VCaP (cell line): ENCODE measurements around the gene MRGPRE.

Experiments
- H3K27ac ChIP-seq: fragments of 450-650 bp; 2 replicates; pipeline ENCODE4 v1.5.1; 2017
- CTCF ChIP-seq: fragments of 450-650 bp; conservative IDR thresholded peaks from 2 replicates; pipeline ENCODE4 v1.5.1; 2017; ENCODE audit warnings: mild to moderate bottlenecking, moderate library complexity

The MRGPRE gene

GRCh38 chr11:3177931-3178330, 54.3 kb downstream of the MRGPRE start:
- TF ChIP-seq CTCF: no peak
- no peak overlapping the region for H3K27ac ChIP-seq
